Thoracic aorta (tissue), 2 donors: ENCODE data around the gene AKIRIN2. TPM values are rescaled to one million over a fixed set of nuclear protein-coding genes. Genes with fewer than 3 reads are reported as not detected.
"Not testable (repeated sequence)": the region's sequence is repeated elsewhere in the genome, so short reads cannot be mapped to it uniquely, and the experiment has no call there.

Source experiments
- ATAC-seq: fragments of 150-250 bp; one replicate; pipeline ENCODE4 v1.8.0; 2017; ENCODE audit warnings: low read depth; ENCODE audit not compliant: insufficient number of reproducible peaks, low FRiP score
- DNase-seq: peaks from one replicate; pipeline ENCODE4 v3.0.0-alpha.2; 2020; ENCODE audit warnings: low spot score
- H3K27ac ChIP-seq, 2 donors: fragments of 200-600 bp; sonication (generic); 1 replicate in 1 of 2; 2 replicates in 1 of 2; pipeline ENCODE4 v1.5.1; 2016; ENCODE audit warnings: mild to moderate bottlenecking in 2 of 2, moderate library complexity in 2 of 2
- H3K27me3 ChIP-seq: fragments of 200-600 bp; sonication (generic); replicated peaks from 2 replicates; pipeline ENCODE4 v1.6.0; 2016; ENCODE audit warnings: mild to moderate bottlenecking; ENCODE audit not compliant: insufficient read depth
- H3K36me3 ChIP-seq: fragments of 200-600 bp; sonication (generic); one replicate; pipeline ENCODE4 v1.5.1; 2016
- H3K4me1 ChIP-seq, 2 donors: fragments of 200-600 bp; sonication (generic); 1 replicate in 1 of 2; 2 replicates in 1 of 2; pipeline versions ENCODE4 v1.5.1 to v1.6.0; 2016; ENCODE audit warnings: low read depth in 2 of 2, mild to moderate bottlenecking in 1 of 2; ENCODE audit not compliant: control insufficient read depth in 1 of 2
- H3K4me3 ChIP-seq: fragments of 200-600 bp; sonication (generic); 2 replicates; pipeline ENCODE4 v1.5.1; 2016; ENCODE audit warnings: mild to moderate bottlenecking
- H3K9me3 ChIP-seq: fragments of 200-600 bp; sonication (generic); 2 replicates; pipeline ENCODE4 v1.5.1; 2016
- CTCF ChIP-seq: fragments of 200-600 bp; sonication (generic); IDR thresholded peaks from one replicate; pipeline ENCODE4 v1.5.1; 2019; ENCODE audit warnings: antibody characterized with exemption
- total RNA-seq, 2 donors: library from RNA; depleted of rRNA; stranded (reverse); fragments of >200 nt; gene quantifications; one replicate each; pipeline versions ENCODE4 v1.1.0 to v1.2.3, GENCODE V29; 2016

Gene AKIRIN2
- total RNA-seq, 2 donors from 2014 or later = 30.5 to 38.7 TPM

DNA sequence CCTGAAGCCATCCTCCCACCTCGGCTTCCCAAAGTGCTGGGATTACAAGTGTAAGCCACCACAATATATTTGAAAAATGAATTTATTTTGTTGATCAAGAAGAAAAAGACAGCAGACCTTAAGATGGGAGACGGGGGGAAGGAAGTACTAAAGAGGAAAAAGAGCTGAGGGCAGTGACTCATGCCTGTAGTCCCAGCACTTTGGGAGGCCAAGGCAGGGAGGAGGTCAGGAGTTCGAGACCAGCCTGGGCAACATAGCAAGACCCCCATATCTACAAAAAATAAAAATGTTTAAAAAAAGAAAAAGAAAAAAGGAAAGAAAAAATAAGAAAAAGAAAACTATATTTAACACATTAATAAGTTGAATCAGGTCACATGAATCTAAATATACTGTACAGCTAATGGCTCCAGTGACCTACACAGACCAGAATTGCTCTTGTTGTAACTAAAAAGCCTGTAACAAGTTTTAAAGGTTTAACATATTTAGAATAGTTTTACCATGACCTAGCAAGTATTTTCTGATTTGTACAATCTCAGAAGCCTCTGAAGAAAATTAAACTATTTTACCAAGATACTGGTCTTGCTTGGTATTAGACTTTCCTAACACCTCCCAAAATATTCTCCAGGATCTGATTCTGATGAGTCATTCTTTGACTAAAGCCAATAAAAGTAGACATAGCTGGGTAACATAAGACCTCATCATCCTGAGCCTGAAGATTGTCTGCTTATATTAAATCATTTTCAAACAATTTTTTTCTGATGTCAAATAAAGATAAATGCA lies 4.3 kb upstream of the AKIRIN2 start:
- Histone ChIP-seq H3K27ac (no peak overlapping the region), H3K4me1 (peaks cover 0 to 3% of the 10 kb centered on the region in 2 donors), H3K4me3 (no peak overlapping the region), H3K36me3 (no peaks in the 10 kb centered on the region), H3K9me3 (no peaks in the 10 kb centered on the region), H3K27me3 (no peaks in the 10 kb centered on the region)
- no peak for TF ChIP-seq CTCF
- DNase-seq (no peak), ATAC-seq (no peak)

GRCh38 chr6:87705070-87705691 lies 3.1 kb upstream of the AKIRIN2 start:
- Histone ChIP-seq H3K36me3 (no peaks in the 10 kb centered on the region), H3K9me3 (no peaks in the 10 kb centered on the region), H3K4me1 (peaks cover 0 to 3% of the 10 kb centered on the region in 2 donors), H3K4me3 (no peak overlapping the region), H3K27ac (no peak overlapping the region), H3K27me3 (no peaks in the 10 kb centered on the region)
- ATAC-seq = no peak
- DNase-seq = no peak
- no peak for TF ChIP-seq CTCF

DNA sequence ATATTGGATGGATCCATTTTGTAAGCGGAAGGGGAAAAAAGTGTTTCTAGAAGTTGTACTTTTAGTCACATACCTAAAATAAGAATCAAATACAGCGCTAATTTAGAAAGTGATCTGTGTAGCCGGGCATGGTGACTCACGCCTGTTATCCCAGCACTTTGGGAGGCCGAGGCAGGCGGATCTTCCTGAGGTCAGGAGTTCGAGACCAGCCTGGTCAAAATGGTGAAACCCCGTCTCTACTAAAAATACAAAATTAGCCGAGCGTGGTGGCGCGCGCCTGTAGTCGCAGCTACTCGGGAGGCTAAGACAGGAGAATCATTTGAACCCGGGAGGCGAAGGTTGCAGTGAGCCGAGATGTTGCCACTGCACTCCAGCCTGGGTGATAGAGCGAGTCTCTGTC lies 1.0 kb upstream of the AKIRIN2 start:
- H3K27ac ChIP-seq = peak overlapping the region; percentile 67 to 98
- not testable (repeated sequence) for ATAC-seq, H3K27me3 ChIP-seq, H3K9me3 ChIP-seq, H3K36me3 ChIP-seq, DNase-seq, H3K4me1 ChIP-seq
- peak overlapping the region; percentile 97 for H3K4me3 ChIP-seq

DNA sequence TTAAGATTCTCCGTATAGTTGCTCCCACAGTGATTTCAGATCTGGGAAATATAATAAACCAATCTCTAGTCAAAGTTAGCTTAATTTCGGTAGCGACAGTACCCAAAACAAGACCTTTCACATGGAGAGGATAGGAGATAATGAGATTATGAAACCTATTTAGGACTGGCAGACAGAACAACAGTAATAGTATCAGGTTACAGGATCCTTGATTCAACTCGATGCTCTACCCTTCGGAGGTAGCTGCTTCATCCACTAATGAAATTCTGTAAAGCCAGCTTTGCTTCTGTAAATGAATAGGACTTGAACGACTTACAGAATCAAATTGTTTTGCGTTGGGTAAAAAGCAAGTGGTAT lies 534 bp upstream of the AKIRIN2 start:
- no peak for TF ChIP-seq CTCF
- no peaks in the 10 kb centered on the region for H3K27me3 ChIP-seq
- DNase-seq = no peak
- H3K9me3 ChIP-seq = no peaks in the 10 kb centered on the region
- H3K4me3 ChIP-seq = peak overlapping the region; percentile 97
- no peaks in the 10 kb centered on the region for H3K36me3 ChIP-seq
- peaks cover 6 to 9% of the 10 kb centered on the region in 2 donors for H3K4me1 ChIP-seq
- peak overlapping the region; percentile 67 to 98 for H3K27ac ChIP-seq
- no peak for ATAC-seq

- no peak for ATAC-seq
- H3K27me3 ChIP-seq = no peaks in the 10 kb centered on the region
- H3K4me1 ChIP-seq = peaks cover 13 to 21% of the 10 kb centered on the region in 2 donors
- TF ChIP-seq CTCF = no peak
- no peaks in the 10 kb centered on the region for H3K9me3 ChIP-seq
- H3K4me3 ChIP-seq = peak overlapping the region; percentile 97
- H3K27ac ChIP-seq = peak overlapping the region; percentile 96 to 98
- DNase-seq = no peak
- H3K36me3 ChIP-seq = no peaks in the 10 kb centered on the region
These were observed 723 bp downstream of the AKIRIN2 start for GRCh38 chr6:87701344-87701675.
